Neural cell (in vitro differentiated cells): ENCODE measurements around the gene HAO2.

ENCODE experiments used
- SMC3 ChIP-seq: fragments of 450-650 bp; conservative IDR thresholded peaks from 2 replicates; pipeline ENCODE4 v1.6.1; 2014; ENCODE audit warnings: antibody characterized with exemption, mild to moderate bottlenecking, moderate library complexity; ENCODE audit not compliant: poor library complexity
- TF ChIP-seq, protein P1 (sequence below): fragments of 450-650 bp; IDR thresholded peaks from 2 replicates; pipeline ENCODE4 v1.5.1; 2014; ENCODE audit warnings: antibody characterized with exemption, mild to moderate bottlenecking, moderate library complexity; ENCODE audit not compliant: poor library complexity, severe bottlenecking

DNA sequence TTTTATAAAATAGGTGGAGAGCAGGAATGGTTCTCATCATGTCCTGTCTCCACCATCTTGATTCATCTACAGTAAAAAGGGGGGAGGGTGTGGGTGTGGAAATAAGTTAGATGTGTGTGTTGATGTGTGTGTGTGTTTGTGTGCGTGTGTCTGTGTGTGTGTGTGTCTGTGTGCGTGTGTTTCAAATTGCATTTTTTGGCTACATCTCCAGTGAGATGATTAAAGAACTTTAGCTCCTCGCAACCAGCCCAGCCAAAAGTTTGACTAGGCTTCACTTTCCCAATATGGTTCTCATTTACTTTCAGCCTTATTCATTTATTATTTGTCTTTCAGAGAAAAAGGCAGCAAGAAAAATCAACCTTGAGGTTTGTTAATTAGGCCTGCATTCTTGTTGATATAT is 14.7 kb upstream of the HAO2 start:
- TF ChIP-seq SMC3: no peak
- TF ChIP-seq, protein P1, sequence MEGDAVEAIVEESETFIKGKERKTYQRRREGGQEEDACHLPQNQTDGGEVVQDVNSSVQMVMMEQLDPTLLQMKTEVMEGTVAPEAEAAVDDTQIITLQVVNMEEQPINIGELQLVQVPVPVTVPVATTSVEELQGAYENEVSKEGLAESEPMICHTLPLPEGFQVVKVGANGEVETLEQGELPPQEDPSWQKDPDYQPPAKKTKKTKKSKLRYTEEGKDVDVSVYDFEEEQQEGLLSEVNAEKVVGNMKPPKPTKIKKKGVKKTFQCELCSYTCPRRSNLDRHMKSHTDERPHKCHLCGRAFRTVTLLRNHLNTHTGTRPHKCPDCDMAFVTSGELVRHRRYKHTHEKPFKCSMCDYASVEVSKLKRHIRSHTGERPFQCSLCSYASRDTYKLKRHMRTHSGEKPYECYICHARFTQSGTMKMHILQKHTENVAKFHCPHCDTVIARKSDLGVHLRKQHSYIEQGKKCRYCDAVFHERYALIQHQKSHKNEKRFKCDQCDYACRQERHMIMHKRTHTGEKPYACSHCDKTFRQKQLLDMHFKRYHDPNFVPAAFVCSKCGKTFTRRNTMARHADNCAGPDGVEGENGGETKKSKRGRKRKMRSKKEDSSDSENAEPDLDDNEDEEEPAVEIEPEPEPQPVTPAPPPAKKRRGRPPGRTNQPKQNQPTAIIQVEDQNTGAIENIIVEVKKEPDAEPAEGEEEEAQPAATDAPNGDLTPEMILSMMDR: no peak
